OCI-LY1 (cell line): ENCODE measurements around the gene CBL.

ENCODE experiments used
- H2AFZ ChIP-seq: fragments of 200-600 bp; sonication (generic), shearing (Covaris generic); 2 replicates; pipeline ENCODE4 v1.6.0; 2014; ENCODE audit warnings: antibody characterized with exemption, mild to moderate bottlenecking, low read length
- H3F3A ChIP-seq: fragments of 200-600 bp; sonication (generic), shearing (Covaris generic); 2 replicates; pipeline ENCODE4 v1.6.0; 2014; ENCODE audit warnings: mild to moderate bottlenecking, antibody characterized with exemption, low read length, moderate library complexity; ENCODE audit not compliant: insufficient read depth
- H3K27ac ChIP-seq: fragments of 200-600 bp; sonication (generic); 2 replicates; pipeline ENCODE4 v1.5.1; 2014; ENCODE audit warnings: low read length, mixed run types, mild to moderate bottlenecking, low read depth; ENCODE audit not compliant: poor library complexity, severe bottlenecking
- H3K27me3 ChIP-seq: fragments of 200-600 bp; sonication (generic); 2 replicates; pipeline ENCODE4 v1.6.0; 2014; ENCODE audit warnings: antibody characterized with exemption, mild to moderate bottlenecking, low read length, moderate library complexity; ENCODE audit not compliant: insufficient read depth
- H3K36me3 ChIP-seq: fragments of 200-600 bp; sonication (generic); 2 replicates; pipeline ENCODE4 v1.6.1; 2014; ENCODE audit warnings: mild to moderate bottlenecking, antibody characterized with exemption, low read length, moderate library complexity, mixed read lengths; ENCODE audit not compliant: insufficient read depth
- H3K4me1 ChIP-seq: fragments of 200-600 bp; sonication (generic); 2 replicates; pipeline ENCODE4 v1.5.1; 2014; ENCODE audit warnings: mild to moderate bottlenecking, low read length, moderate library complexity; ENCODE audit not compliant: insufficient read depth, severe bottlenecking
- H3K4me2 ChIP-seq: fragments of 200-600 bp; sonication (generic), shearing (Covaris generic); 2 replicates; pipeline ENCODE4 v1.6.1; 2014; ENCODE audit warnings: low read length
- H3K4me3 ChIP-seq: fragments of 200-600 bp; sonication (generic); 2 replicates; pipeline ENCODE4 v1.5.1; 2014; ENCODE audit warnings: low read length, low read depth, mild to moderate bottlenecking, mixed read lengths; ENCODE audit not compliant: poor library complexity, severe bottlenecking
- H3K79me2 ChIP-seq: fragments of 200-600 bp; shearing (Covaris generic); 2 replicates; pipeline ENCODE4 v1.6.1; 2016; ENCODE audit warnings: mixed run types, low read length, mixed read lengths; ENCODE audit not compliant: insufficient read depth
- H3K9ac ChIP-seq: fragments of 200-600 bp; sonication (generic), shearing (Covaris generic); 2 replicates; pipeline ENCODE4 v1.6.1; 2014; ENCODE audit warnings: mild to moderate bottlenecking, low read length, mixed read lengths
- H3K9me2 ChIP-seq: fragments of 200-600 bp; sonication (generic), shearing (Covaris generic); 2 replicates; pipeline ENCODE4 v1.6.1; 2014; ENCODE audit warnings: low read depth, mild to moderate bottlenecking, low read length, mixed read lengths
- H3K9me3 ChIP-seq: fragments of 200-600 bp; shearing (Covaris generic); 2 replicates; pipeline ENCODE4 v1.6.1; 2014; ENCODE audit warnings: low read length, mixed read lengths
- H4K20me1 ChIP-seq: fragments of 200-600 bp; sonication (generic), shearing (Covaris generic); 2 replicates; pipeline ENCODE4 v1.6.0; 2016; ENCODE audit warnings: mild to moderate bottlenecking, low read length; ENCODE audit not compliant: insufficient read depth
- CTCF ChIP-seq: fragments of 200-600 bp; sonication (generic), shearing (Covaris generic); IDR thresholded peaks from 2 replicates; pipeline ENCODE4 v1.5.1; 2017; ENCODE audit warnings: mild to moderate bottlenecking, antibody characterized with exemption, low read length, moderate library complexity, mixed read lengths
- EZH2 ChIP-seq: fragments of 200-600 bp; sonication (generic), shearing (Covaris generic); IDR thresholded peaks from 2 replicates; pipeline ENCODE4 v1.8.0; 2017; ENCODE audit warnings: borderline replicate concordance, mixed run types, mild to moderate bottlenecking, antibody characterized with exemption, low read length, moderate library complexity, mixed read lengths

CBL gene

GRCh38 chr11:119306373-119306890 lies 100.3 kb downstream of the CBL start:
- peaks cover 29% of the 10 kb centered on the region for H3K36me3 ChIP-seq
- no peaks in the 10 kb centered on the region for H3F3A ChIP-seq
- H3K9me3 ChIP-seq = no peaks in the 10 kb centered on the region
- H3K9me2 ChIP-seq = no peaks in the 10 kb centered on the region
- no peaks in the 10 kb centered on the region for H3K79me2 ChIP-seq
- H3K27me3 ChIP-seq = no peaks in the 10 kb centered on the region
- no peak overlapping the region for H3K9ac ChIP-seq
- no peak overlapping the region for H3K27ac ChIP-seq
- H4K20me1 ChIP-seq = no peaks in the 10 kb centered on the region
- no peak for TF ChIP-seq CTCF
- no peak for TF ChIP-seq EZH2
- H3K4me1 ChIP-seq = no peaks in the 10 kb centered on the region
- no peak overlapping the region for H3K4me3 ChIP-seq
- no peak overlapping the region for H2AFZ ChIP-seq
- H3K4me2 ChIP-seq = no peak overlapping the region

GRCh38 chr11:119307219-119307618 lies 101.1 kb downstream of the CBL start:
- Histone ChIP-seq H3F3A (no peaks in the 10 kb centered on the region), H3K27ac (no peak overlapping the region), H3K9me2 (no peaks in the 10 kb centered on the region), H3K4me2 (no peak overlapping the region), H3K9me3 (no peaks in the 10 kb centered on the region), H3K4me3 (no peak overlapping the region), H3K79me2 (no peaks in the 10 kb centered on the region), H3K9ac (no peak overlapping the region), H3K36me3 (peaks cover 21% of the 10 kb centered on the region), H2AFZ (no peak overlapping the region), H3K4me1 (no peaks in the 10 kb centered on the region), H3K27me3 (no peaks in the 10 kb centered on the region), H4K20me1 (no peaks in the 10 kb centered on the region)
- TF ChIP-seq EZH2 (no peak), CTCF (no peak)

GRCh38 chr11:119307974-119308373 lies 101.8 kb downstream of the CBL start:
- TF ChIP-seq CTCF = no peak
- no peak for TF ChIP-seq EZH2
- H3K4me2 ChIP-seq = no peak overlapping the region
- no peaks in the 10 kb centered on the region for H3K9me3 ChIP-seq
- H3K4me1 ChIP-seq = no peaks in the 10 kb centered on the region
- H4K20me1 ChIP-seq = no peaks in the 10 kb centered on the region
- H3K27me3 ChIP-seq = no peaks in the 10 kb centered on the region
- no peak overlapping the region for H2AFZ ChIP-seq
- H3K36me3 ChIP-seq = peaks cover 13% of the 10 kb centered on the region
- no peaks in the 10 kb centered on the region for H3K79me2 ChIP-seq
- H3K9me2 ChIP-seq = no peaks in the 10 kb centered on the region
- H3F3A ChIP-seq = no peaks in the 10 kb centered on the region
- H3K27ac ChIP-seq = no peak overlapping the region
- H3K9ac ChIP-seq = no peak overlapping the region
- no peak overlapping the region for H3K4me3 ChIP-seq
